HuH-7 (cell line): ENCODE results near the gene STX10.

Experiments
- DNase-seq: peaks from one replicate; pipeline ENCODE4 v3.0.0; 2011; ENCODE audit warnings: low spot score

STX10 gene

DNA sequence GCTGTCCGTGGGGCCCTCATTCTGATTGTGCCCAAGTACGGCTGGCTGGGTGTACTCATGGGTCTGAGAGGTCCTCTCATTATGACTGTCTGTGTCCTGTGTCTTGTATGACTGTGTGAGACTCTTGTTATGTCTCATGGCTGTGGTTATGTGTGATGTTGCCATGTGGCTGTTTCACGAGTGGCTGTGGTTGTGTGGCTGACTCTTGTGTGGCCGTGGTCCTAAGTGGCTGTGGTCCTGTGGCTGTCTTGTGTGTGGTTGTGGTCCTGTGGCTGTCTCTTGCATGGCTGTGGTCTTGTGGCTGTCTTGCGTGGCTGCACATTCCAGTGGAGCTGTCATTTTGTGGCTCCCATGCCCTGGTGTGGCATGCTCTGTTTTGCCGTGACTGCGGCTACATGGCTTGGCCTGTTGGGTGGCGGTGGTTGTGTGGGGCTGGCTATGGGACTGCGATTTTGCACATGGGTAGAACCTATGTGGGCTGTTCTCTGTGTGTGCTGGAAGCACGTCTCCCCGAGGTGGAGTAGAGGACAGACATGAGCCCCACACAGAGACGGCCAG is 50.1 kb downstream of the STX10 start:
- DNase-seq: no peak

DNA sequence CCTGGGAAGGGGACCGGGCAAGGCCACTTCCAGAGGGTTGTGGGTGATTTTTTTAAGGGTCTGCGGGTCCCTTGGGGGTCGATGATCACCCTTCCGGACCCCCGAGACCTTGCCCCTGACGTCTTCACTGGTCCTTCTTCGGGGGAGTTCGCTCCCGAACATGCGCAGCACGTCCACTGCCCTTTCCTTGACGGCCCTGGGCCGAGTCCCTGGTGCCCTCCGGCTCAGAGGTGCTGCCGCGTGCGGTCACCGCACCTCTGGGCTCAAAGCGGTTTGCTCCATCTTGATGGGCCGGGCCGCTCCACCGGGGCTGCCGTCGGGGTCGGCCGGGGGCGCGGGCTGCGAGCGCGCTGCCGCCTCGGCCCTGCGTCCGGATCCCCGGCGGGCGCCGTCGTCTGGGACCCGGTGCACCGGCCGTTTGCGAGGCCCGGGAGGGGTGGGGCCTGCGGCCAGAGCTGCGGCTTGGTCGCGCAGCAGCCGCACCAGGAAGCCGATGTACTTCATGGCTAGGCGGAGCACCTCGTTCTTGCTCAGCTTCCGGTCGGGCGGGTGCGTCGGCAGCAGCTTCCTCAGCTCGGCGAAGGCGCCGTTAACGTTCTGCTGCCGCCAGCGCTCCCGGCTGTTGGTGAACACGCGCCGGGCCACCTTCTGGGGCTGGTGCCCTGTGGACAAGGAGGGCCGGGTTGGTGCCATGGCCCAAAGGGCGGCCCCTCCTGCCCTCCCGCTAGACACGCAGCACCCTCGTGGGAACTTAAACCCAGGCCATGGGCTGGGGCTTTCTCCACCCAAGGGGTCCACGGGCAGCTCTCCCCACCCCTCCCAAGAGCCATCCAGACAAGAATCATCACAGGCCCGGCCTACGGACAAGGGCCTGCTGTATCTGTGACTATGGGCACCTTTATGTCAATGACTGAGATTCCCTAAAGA is 50.8 kb downstream of the STX10 start:
- DNase-seq: no peak

DNA sequence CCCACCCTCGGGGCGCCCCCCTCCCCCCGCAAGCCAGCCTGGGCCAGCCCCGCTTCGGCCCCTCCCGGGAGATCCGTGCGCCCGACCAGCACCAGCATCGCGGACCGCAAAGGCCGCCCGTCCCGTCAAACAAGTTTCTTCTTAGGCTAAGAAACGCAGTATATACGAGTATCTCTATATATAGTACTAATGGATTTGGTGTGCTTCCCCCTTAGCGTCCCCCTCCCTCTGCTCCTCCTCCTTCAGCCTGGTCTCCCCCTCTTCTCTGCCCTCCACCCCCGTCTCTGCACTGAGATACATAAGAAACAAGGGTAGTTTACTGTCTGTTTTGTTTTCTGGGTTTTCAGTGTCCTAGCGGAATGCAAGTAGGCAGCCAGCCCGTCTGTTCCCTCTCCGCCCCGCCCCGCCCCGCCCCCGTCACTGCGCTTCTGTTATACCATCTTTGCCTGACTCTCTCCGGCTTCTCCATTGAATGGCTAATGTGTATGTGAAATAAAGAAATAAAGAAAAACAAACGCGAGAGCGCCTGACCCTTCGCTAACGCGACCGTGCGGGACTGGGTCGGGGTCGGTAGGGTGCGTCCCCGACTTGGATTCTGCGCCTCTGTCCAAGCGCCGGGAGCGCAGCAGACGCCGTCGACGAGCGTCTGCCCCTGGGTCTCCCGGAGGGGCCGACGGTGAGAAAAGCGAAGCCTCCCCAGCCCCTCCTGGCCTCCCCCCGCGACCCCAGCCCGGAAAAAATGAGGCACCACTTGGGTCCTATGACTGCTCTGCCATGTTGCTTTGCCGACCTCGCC is 51.7 kb downstream of the STX10 start:
- DNase-seq: no peak

DNA sequence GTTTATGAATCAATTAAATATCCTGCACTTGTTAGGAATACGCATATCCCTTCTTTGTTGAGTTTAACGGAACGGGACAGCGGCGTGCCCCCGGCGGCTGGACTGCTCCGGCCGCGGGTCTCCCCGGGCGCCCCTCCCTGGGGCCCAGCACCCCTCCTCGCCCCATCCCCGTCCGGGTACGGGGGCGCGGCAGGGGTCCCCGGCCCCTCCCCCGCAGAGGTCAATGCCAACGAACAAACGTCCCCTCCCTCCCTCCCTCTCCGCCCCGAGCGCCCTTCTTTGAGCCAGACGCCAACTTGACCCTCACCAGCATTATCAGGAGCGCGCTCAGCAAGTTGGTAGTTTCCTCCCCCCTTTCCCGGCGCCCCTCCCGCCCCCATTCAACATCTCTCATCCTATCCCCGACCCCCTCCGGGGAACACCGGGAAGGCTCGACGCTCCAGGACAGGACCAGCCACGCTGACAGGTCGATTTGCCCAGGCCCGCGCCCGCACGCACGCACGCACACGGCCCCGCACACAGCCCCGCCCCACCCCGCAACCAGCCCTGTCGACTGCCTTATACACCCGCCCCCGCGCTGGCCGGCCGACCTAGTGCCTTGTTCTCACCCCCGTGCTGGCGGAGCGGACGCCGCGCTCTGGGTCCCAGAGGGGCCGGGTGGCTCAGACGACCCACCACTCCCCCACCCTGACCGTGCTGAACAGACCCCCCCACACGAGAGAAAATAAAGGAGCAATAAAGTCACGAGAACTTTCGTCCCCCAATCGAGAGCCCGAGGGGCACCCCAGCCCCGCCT is 52.5 kb downstream of the STX10 start:
- no peak for DNase-seq

DNA sequence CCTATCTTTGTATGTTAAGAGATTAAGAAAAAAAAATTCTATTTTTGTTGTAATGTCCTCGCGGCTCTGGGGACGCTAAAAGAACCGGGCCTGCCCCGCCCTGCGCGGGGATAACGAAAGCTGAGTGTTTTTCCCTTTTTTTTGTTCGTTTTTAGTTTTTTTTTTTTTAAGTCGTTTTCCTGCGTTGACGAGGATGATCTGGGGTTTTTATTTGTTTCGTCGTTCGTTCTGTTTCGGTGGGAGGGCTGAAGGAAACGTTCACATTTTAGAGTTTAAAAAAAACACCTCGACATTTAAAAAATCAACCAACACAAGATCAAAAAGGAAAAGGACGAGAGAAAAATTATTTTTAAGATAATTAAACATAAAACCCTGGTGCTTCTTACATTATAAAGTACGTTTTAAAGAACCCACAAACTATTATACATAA is 53.1 kb downstream of the STX10 start:
- no peak for DNase-seq

DNA sequence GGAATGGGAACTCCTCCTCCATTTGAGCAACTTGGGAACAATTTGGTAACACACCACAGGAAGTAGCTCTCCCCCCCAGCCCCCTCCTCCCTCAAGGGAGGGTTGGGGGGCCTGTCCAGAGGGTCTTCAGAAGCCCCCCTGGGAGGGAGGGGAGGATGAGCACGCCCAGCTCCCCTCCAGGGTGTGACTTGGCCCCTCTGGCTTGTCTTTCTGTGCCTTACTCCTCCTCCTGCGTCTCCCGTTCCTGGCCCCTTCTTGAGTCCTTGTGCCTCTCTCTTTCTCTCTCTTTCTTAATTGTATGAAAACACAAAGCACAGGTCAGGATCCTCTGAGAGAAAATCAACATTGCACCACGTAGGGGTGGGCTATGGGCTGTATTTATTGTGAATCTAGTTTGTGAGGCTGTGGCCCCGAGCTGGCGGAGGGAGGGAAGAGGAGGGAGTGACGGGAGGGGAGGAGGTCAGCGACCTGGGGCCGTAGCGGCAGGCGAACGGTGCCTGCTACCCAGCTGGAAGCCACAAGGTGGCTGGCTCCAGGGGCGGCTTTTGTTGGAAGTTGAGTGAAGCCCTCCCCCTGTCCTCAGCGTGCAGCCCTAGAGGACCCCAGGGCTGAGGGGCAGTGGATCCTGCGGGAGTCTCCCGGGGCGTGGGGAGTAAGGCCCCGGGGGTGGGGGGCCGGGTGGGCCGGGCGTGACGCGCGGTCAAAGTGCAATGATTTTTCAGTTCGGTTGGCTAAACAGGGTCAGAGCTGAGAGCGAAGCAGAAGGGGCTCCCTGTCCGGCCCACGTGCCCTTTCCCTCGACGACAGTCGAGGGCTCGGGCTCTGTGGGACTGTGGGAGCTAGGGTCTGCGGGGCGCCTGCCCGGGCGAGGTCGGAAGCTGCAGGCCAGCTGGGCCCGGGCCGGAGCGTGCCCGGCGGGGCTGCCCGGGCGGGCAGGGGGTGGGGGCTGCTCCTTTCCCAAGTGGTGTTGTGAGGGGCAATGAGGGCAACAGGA is 53.9 kb downstream of the STX10 start:
- peak; percentile 95 for DNase-seq

DNA sequence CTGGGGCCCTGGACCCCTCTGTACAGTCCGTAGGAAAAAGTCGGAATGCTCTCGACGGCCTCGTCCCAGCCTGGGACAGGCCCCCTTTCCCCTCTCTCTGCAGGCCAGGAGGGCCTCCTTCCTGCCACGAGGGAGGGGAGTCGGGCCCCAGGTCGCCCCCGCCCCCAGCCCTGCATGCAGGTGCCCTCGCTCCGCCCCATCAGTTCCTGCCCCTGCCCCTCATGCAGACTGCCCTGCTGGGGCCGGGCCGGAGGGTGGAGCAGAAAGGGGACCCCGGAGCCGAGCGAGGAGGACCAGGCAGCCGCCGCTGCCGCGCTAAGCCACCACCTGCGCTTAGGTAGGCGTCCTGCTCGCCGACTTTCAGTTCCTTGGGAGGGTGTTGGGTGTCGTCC is 54.8 kb downstream of the STX10 start:
- DNase-seq: no peak

DNA sequence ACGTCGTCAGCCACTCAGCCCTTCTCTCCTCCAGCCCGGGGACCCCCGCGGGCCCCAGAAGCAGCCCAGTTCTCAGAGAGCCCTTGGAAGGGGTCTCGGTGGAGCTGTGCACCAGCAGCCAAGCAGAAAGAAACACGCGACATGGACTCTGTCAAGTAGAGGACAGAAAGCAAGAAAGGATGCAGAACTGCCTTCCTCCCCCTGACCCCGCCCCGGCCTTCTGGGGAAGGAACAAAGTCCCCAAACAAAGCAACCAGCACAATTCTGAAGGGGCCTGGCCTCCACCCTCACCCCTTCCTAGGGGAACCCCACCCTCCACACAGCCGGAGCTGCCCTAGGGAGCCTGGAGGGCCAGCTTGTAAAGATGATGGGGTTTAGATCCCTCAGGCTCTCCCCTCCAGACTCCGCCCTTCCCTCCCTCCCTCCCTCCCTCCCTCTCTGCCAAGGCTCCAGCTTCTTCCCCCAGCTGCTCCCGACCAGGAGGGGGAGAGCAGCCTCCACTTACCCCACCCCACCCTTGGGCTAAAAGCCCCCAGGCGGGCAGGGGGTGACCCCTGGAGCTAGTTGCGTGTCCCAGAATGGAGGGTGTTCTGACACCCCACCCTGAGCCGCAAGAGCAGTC is 55.3 kb downstream of the STX10 start:
- DNase-seq: no peak

DNA sequence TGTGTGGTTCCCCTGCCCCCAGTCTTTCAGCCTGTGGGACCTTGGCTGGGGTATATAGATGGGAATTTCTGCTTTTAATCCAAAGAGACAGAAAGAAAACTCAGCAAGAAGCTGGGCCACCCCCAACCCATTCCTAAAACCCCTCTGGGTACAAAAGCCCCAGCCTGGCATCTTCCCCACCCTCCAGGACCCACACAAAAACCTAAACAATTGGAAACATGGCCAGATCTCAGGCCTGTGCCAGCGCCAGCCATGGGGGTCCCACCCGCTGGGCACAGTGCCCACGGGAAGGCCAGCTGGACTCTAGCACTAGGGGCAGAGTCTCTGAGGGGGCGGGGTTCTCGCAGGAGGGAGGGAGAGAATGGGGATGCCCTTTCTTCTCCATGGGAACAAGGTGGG is 56.1 kb downstream of the STX10 start:
- DNase-seq: no peak
